Stomach (tissue), 4 donors: ENCODE measurements around the gene NRL.

Experiments used
- EP300 ChIP-seq: sonication (generic); formaldehyde crosslinking; IDR thresholded peaks from one replicate; pipeline ENCODE4 v1.6.1; 2017; ENCODE audit warnings: antibody characterized with exemption
- POLR2A ChIP-seq, 4 donors: fragments of 450-650 bp; IDR thresholded peaks; one replicate each; pipeline ENCODE4 v1.6.1; 2016; ENCODE audit warnings: antibody characterized with exemption in 4 of 4, control low read depth in 2 of 4, mild to moderate bottlenecking in 1 of 4, moderate library complexity in 1 of 4
- TF ChIP-seq, protein P1 (sequence below), 7 experiments: fragments of 450-650 bp in 4 of 7; fragments of 200-600 bp in 3 of 7; sonication (generic) in 3 of 7; IDR thresholded peaks; one replicate each; pipeline ENCODE4 v1.5.1; 2016 to 2019; ENCODE audit warnings: antibody characterized with exemption in 7 of 7, control low read depth in 2 of 7, mild to moderate bottlenecking in 1 of 7

- TF ChIP-seq, protein P1, sequence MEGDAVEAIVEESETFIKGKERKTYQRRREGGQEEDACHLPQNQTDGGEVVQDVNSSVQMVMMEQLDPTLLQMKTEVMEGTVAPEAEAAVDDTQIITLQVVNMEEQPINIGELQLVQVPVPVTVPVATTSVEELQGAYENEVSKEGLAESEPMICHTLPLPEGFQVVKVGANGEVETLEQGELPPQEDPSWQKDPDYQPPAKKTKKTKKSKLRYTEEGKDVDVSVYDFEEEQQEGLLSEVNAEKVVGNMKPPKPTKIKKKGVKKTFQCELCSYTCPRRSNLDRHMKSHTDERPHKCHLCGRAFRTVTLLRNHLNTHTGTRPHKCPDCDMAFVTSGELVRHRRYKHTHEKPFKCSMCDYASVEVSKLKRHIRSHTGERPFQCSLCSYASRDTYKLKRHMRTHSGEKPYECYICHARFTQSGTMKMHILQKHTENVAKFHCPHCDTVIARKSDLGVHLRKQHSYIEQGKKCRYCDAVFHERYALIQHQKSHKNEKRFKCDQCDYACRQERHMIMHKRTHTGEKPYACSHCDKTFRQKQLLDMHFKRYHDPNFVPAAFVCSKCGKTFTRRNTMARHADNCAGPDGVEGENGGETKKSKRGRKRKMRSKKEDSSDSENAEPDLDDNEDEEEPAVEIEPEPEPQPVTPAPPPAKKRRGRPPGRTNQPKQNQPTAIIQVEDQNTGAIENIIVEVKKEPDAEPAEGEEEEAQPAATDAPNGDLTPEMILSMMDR (IDR thresholded peaks at IDR 0.05) = no peak
- TF ChIP-seq EP300 = no peak
- TF ChIP-seq POLR2A (IDR thresholded peaks at IDR 0.05) = no peak
Observed at GRCh38 chr14:24054646-24055045, 60.1 kb downstream of the NRL start.
